ENCODE measurements around the gene C1orf232.

Gene C1orf232

DNA sequence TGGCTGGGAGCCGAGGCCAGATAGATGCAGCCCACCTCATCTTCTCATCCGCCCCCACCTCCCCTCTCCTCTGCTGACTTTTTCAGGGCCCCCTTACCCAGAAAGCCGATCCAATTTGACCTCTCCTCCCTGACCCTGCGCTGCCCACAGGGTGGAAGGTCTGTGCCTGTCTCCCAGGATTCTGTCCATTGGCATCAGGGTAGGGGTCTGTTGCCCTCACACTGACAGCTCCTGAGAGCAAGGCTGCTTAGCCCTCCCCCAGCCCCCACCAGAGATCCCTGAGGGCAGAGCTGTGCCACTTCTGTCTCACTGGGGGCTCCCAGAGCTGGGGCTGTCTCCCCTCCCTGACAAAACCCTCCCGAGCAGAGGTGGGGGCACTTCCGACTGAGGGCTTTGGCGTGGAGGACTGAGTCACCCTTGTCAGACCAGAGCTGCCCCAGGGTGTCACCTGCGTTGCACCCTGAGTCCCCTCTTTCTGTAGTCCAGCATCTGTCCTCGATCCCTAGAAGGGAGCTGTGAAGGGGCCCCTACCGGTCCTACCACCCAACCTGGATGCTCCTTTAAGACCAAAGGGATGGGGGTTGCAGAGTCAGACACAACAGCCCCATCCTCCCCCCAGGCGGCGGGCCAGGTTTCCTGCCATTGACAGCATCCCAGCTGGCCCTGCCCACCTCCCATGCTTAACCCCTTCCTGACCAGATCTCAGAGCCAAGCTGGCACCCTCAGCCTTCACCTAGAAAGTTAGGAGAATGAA, 12.3 kb downstream of the C1orf232 start:
- no peak overlapping the region for H3K4me3 ChIP-seq (replicated peaks; ENCODE audit: low read depth, low read length)
- TF ChIP-seq, protein P1, sequence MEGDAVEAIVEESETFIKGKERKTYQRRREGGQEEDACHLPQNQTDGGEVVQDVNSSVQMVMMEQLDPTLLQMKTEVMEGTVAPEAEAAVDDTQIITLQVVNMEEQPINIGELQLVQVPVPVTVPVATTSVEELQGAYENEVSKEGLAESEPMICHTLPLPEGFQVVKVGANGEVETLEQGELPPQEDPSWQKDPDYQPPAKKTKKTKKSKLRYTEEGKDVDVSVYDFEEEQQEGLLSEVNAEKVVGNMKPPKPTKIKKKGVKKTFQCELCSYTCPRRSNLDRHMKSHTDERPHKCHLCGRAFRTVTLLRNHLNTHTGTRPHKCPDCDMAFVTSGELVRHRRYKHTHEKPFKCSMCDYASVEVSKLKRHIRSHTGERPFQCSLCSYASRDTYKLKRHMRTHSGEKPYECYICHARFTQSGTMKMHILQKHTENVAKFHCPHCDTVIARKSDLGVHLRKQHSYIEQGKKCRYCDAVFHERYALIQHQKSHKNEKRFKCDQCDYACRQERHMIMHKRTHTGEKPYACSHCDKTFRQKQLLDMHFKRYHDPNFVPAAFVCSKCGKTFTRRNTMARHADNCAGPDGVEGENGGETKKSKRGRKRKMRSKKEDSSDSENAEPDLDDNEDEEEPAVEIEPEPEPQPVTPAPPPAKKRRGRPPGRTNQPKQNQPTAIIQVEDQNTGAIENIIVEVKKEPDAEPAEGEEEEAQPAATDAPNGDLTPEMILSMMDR (IDR thresholded peaks at IDR 0.05; ENCODE audit: low read depth, low read length, missing control alignments) = no peak
- DNase-seq (ENCODE audit: extremely low read depth, low read depth) = no peak

DNA sequence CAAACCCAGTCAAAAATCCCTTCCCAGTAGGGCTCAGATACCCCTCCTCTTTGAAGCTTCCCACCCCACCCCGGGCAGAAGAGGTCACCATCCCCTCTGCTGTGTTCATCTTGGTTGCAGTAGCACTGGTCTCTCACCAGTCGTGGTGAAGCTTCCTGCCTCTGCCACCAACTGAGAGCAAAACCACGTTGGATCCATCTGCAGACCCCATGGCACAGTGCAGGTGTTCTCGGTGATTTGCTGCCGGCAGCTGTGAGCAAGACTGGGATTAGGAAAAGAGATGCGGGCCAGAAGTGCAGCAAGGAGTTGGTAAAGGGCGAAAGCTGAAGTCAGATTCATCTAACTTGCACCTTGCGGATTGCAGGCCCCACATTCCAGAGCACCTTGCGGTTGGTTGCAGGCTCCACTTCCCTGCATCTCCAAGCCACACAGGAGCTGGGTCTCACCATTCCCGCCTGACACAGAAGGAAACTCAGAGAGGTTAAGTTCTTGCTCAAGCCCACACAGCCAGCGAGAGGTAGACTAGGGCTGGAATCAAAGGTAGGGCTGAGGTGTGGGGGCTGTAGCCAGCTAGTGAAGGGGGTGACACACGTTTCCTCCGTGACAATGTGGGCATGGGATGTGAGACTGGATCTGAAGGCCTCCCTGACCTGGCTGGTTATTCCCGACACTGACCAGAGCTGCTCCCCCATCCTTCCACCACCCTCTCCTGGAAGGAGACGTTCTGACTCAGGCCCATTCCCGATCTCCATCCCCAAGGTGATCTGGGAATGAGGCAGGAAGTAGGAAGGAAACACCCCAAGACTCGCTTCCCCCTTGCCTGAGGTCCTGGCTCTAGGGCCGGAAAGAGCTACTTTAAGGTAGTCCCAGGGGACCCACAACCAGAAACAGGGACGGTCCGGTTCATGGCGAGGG, 13.1 kb downstream of the C1orf232 start:
- no peak for DNase-seq (ENCODE audit: extremely low read depth, low read depth)
- TF ChIP-seq, protein P1 (IDR thresholded peaks at IDR 0.05; ENCODE audit: low read depth, low read length, missing control alignments) = no peak
- no peak overlapping the region for H3K4me3 ChIP-seq (replicated peaks; ENCODE audit: low read depth, low read length)

DNA sequence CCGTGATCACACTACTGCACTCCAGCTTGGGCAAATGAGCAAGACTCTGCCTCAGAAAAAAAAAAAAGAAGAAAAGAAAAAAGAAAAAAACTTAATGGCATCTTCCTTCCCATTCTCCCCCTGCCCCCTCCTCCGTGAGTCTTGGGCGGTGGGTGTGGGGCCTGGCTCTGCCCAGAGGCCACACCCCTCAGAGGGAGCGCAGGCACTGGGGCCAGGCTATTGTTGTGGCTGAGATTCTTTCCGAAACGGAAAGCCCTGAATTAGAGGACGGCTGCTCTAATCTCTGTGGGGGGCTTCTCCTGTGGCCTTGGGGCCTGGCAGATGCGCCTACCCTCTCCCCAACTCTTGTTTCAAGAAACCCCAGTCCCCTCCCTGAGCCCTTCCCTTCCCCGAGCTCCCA, 14.0 kb downstream of the C1orf232 start:
- DNase-seq (ENCODE audit: extremely low read depth, low read depth) = no peak
- TF ChIP-seq, protein P1 (IDR thresholded peaks at IDR 0.05; ENCODE audit: low read depth, low read length, missing control alignments) = no peak
- no peak overlapping the region for H3K4me3 ChIP-seq (replicated peaks; ENCODE audit: low read depth, low read length)

DNA sequence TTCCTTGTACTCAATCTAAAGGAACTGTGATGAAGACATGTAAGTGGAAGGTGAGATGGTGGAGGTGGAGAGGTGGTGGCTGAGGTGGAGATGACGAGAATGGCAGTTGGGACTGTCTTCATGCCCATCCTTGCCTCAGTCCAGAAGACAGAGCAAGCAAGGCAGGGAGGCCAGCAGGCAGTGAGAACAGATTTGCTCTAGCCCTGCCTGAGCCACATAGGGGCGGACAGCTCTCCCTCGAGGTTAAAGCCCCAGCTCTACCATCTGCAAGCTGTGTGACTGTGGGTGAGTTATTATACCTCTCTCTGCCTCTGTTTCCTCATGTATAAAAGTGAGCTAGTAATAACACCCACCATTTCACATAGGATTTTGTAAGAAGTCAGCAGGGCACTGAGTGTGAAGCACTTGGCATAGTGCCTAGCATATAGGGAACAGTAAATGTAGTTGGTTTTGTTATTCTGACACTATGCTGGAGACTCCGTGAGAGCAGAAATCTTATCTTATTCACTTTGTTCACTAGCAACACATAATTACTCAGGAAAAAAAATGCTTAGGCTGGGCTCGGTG, 14.7 kb downstream of the C1orf232 start:
- TF ChIP-seq, protein P1 (IDR thresholded peaks at IDR 0.05; ENCODE audit: low read depth, low read length, missing control alignments) = no peak
- H3K4me3 ChIP-seq (replicated peaks; ENCODE audit: low read depth, low read length) = no peak overlapping the region
- no peak for DNase-seq (ENCODE audit: extremely low read depth, low read depth)

DNA sequence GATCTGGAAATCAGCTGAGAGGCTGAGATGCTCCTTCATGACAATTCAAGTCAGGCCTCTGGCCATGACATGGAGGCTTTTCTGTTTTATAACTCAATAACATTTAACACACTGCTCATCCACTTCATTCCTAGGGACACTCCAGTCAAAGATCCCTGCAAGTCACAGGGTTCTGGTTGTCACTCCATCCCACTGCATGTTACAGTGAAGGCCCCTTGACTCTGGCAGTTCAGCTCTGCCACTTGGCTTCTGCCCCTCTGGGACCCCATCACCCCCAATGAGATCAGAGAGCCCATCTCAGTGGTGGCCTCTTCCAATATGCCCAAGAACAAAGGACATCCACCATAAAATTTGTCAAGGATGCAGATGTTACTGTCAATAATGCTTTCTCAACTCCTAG, 19.9 kb downstream of the C1orf232 start:
- TF ChIP-seq, protein P1 (IDR thresholded peaks at IDR 0.05; ENCODE audit: low read depth, low read length, missing control alignments) = no peak
- H3K4me3 ChIP-seq (replicated peaks; ENCODE audit: low read depth, low read length) = no peak overlapping the region
- DNase-seq (ENCODE audit: extremely low read depth, low read depth) = no peak

DNA sequence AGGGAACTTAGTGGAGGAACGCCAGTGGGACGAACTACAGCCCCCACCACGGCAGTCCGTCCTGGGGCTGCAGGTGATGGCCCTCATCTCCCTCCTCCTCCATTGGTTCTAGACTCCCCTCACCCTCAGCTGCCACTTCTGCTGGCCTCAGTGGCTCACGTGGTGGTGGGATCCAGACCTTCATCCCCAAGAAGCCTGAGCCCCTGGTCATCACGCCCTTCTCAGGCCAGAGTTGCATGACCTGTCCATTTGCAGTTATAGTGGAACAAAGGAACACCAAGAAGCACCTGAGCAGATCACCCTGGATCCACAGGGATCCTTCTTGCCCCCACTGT, 22.8 kb downstream of the C1orf232 start:
- no peak for DNase-seq (ENCODE audit: extremely low read depth, low read depth)
- TF ChIP-seq, protein P1 (IDR thresholded peaks at IDR 0.05; ENCODE audit: low read depth, low read length, missing control alignments) = no peak
- H3K4me3 ChIP-seq (replicated peaks; ENCODE audit: low read depth, low read length) = no peak overlapping the region
